HUDEP-2 (cell line): ENCODE results near the gene LIN52.
"Not testable (repeated sequence)": the region's sequence is repeated elsewhere in the genome, so short reads cannot be mapped to it uniquely, and the experiment has no call there.

ENCODE experiments used
- DNase-seq, 76 experiments: peaks; one replicate each; lab custom pipeline; 2025; ENCODE audit not compliant: unreplicated experiment in 76 of 76; lab: John Stamatoyannopoulos, UW

Gene LIN52

DNA sequence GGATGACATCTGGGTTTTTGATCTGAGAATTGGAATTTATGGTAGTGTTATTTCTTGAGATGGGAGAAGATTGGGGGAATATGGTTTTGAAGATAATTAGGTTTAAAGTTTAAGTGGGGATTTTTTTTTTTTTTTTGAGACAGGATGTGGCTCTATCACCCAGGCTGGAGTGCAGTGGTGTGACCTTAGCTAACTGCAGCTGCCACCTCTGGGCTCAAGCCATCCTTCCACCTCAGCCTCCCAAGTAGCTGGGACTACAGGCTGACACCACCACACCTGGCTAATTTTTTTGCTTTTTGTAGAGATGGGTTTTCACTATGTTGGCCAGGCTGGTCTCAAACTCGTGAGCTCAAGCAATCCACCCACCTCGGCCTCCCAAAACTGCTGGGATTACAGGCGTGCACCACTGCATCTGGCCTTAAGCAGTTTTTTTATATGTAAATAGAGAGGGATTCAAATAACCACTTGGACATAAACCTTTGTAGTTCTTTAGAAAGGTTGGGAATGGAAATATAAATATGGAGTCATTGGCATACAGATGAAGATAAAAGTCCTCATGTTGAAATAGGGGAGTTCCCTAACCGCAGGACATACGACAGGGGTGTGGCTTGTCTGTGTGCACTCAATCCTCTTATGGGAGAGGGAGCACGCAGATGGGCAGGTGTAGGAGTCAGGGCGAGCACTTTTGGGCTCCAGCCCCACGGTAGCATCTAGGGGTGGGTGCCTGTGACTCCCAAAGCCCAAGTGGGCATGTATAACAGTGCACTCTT is 4.7 kb downstream of the LIN52 start:
- DNase-seq, result peak in 29 of 76 experiments; percentile 1 to 47 (median 15)

DNA sequence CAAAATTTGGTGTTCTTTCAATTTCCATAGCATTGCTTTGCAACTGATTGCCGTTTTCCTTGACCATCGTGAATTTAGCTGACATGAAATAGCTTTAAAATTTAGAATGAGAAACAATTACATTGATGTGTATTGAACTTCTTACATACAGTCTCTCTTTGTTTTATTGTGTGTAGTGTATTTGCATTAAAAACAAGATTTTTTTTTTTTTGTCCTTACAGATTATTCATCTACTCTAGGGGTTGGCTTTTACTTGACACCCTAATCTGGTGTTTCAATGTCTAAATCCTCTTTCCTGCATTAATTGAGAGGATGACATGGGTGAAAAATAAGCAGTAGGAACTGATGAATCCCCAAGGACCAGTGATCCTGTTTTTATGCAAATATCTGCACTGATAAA is 20.6 kb downstream of the LIN52 start:
- no peak for DNase-seq

DNA sequence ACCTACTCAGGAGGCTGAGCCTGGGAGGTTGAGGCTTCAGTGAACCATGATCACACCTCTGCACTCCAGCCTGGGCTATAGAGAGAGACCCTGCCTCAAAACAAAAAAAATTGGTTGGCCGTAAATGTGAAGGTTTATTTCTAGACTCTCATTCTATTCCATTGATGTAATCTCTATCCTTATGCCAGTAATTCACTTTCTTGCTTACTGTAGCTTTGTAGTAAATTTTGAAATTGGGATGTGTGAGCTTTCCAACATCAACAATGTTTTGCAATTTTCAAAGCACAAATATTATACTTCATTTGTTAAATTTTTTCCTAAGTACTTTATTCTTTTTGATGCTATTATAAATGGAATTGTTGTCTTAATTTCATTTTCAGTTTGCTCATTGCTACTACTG is 24.6 kb downstream of the LIN52 start:
- DNase-seq, result no peak

DNA sequence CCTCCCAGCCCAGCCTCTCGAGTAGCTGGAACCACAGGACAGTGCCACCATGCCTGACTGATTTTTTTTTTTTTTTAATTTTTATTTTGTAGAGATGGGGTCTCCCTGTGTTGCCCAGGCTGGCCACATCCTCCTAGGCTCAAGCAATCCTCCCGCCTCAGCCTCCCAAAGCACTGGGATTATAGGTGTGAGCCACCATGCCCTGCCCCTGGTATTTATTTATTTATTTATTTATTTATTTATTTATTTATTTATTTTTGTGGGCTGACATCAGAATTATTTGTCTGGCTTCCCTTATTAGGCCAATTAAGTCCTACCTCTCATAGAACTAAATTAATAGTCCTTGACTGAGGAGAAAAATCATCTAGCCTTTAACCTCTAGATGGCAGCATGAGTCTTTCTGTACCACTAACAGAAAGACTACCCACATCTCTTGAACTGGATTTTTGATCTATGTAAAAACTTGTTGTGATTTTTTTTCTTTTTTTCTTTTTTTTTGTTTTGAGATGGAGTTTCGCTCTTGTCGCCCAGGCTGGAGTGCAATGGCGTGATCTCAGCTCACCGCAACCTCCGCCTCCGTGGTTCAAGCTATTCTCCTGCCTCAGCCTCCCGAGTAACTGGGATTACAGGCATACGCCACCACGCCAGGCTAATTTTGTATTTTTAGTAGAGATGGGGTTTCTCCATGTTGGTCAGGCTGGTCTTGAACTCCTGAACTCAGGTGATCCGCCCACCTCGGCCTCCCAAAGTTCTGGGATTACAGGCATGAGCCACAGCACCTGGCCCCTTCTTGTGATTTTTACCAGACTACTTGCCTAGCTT is 26.9 kb downstream of the LIN52 start:
- peak in 25 of 76 experiments; percentile 1 to 58 (median 23) for DNase-seq

DNA sequence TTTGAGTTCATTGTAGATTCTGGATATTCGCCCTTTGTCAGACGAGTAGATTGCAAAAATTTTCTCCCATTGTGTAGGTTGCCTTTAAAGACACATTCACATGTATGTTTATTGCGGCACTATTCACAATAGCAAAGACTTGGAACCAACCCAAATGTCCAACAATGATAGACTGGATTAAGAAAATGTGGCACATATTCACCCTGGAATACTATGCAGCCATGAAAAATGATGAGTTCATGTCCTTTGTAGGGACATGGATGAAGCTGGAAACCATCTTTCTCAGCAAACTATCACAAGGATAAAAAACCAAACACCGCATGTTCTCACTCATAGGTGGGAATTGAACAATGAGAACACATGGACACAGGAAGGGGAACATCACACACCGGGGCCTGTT is 40.7 kb downstream of the LIN52 start:
- not testable (repeated sequence) for DNase-seq

DNA sequence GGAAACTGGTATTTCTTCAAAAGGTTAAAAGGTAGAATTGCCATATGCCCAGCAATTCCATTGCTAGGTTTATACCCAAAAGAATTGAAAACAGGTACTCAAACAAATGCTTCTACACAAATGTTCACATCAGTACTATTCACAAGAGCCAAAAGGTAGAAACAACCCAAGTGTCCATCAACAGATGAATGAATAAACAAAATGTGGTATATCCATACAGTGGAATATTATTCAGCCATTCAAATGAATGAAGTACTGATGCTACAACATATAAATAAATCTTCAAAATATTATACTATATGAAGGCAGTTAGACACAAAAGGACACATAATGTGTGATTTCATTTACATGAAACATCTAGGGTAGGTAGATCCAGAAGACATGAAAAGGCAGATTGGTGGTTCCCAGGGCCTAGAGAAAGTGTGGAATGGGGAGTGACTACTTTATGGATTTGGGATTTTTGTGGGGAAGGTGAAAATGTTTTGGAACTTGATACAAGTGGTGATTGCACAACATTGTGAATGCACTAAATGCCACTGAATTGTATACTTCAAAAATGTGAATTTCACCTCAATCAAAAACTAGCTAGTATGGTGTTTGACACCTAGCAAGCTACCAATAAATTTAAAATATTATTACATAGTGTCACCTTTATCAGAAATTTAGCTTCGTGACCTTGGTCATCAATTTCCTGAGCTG is 41.7 kb downstream of the LIN52 start:
- no peak for DNase-seq

DNA sequence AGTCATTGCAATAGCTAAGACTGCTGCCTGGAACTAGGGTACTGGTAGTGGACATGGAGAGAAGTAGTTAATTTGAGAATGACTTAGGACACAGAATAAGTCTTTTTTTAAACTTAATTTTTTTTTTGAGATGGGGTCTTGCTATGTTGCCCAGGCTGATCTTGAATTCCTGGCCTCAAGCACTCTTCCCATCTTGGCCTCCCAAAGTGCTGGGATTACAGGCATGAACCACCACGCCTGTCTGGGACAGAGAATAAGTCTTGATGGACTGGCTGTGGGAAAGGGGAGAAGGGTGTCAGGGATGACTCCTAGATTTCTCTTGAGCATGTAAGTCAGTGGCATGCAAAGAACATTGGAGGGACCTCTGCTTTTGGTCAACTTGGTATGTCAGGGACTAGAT is 42.9 kb downstream of the LIN52 start:
- no peak for DNase-seq

DNA sequence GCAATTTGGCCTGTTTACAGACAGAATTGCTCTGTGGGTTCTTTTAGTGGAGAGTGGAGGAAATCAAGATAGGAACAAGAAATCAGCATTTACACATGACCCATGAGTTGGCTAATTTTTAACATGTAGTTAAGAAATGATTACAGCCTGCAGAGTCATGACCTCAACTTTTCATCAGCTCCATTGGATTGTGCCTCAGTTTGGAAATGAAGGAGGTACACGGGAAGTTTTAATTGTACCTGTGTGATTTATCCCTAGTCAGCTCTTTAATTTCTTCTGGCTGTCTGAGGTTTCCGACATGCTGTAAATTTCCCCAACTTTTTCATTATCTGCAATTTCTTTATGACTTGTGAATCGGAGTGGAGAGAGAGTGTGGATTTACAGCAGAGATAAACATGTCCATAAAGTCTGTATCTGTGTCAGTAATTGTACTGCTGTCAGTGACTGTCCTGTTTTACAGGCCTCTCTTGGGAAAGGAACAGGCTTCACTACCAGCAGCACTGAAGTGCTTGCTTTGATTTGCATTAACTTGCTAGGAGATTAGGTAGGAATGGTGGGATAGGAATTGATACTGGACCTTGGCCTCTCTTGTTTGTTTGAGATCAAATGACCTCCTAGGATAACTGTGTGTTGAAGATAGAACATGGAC is 49.2 kb downstream of the LIN52 start:
- DNase-seq, result no peak

DNA sequence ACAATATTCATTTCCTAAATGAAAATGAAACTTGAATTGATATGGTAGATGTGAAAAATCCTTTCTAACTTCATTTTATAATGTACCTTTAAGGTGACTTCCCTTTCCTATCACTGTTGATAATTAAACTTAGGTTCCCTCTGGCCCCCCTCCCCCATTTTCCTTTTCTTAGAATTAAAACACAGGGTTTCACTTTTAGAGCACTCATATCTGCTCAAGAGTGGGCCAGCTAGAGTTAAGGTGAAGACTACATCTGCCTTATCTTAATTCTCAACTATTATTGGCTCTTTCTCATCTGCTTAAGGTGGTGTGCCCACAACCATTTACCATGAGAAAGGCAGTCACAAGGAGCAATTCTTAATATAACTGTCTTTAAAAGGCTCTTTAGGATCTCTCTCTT is 49.7 kb downstream of the LIN52 start:
- DNase-seq, result no peak

DNA sequence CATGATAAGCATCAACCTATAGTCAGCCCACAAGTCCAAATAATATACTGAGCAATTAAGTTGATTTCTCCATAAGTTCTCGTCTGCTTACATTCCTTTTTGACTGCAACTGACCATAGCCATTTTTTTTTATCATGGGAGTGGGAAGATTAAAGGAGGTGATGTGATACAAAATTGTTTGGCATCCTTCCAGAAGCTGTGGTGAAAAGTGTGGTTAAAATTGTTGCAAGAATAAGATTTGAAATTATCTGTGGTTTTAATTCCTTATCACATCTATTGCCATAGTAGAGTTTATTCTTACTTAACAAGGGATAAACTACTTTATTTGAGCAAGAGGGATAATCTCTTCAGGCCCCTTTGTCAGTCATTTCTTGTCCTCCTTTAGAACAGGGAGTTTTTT is 50.7 kb downstream of the LIN52 start:
- DNase-seq, result peak in 6 of 76 experiments; percentile 4 to 18 (median 12)

DNA sequence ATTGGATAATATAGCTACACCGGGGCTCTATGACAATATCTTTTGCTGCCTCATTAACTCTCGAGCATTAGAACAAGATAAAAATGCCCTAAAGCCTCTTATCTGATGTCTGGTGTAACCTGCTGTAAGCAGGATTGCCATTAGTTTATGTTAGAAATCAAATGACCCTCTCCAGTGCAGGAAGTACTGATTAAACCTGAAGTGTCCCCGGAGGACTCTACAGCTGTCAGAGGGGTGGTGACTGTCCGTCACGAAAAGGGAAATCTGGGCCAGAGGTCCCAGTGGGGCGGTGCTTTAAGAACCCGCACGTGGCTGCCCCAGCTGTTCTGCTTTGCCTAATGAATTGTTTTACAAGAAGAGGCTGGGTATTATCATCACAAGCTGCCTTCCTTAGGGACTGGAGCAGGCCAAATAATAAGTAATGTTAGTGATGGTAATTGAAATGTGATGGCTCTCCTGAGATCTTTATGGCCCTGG is 55.7 kb downstream of the LIN52 start:
- DNase-seq, result peak in 1 of 76 experiments; percentile 10

DNA sequence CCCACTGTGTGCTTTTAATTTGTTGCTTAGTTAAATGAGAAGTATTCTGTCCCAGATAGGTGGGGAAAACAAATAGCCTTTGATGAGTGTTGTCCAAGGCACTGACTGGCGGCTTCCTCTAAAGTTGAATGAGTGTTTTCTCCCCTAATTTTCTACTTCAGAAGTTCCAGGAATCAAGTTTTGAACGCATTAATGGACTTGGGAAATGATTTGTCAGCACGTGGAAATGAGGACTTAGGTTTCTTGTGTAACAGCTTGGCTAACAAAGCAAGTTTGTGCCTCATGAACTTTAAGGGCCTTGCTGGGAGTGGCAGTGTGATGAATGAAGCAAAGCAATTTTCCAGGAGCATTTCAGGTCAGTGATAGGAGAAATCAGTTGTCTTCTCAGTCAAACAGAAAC is 56.9 kb downstream of the LIN52 start:
- DNase-seq, result no peak

DNA sequence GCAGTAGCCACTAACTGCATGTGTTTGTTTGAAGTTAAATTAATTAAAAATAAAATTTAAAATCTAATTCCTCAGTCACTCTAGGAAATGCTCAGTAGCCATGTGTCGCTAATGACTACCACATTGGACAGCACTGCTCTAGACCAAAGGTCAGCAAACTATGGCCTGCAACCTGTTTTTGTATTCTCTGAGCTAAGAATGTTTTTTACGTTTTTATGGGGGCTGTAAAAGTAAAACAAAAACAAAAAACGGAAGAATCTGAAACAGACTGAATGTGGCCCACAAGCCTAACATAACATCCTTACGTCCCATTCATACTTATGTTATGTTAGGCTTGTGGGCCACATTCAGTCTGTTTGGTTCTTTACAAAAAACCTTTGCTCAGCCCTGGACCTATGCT is 57.8 kb downstream of the LIN52 start:
- DNase-seq, result no peak

DNA sequence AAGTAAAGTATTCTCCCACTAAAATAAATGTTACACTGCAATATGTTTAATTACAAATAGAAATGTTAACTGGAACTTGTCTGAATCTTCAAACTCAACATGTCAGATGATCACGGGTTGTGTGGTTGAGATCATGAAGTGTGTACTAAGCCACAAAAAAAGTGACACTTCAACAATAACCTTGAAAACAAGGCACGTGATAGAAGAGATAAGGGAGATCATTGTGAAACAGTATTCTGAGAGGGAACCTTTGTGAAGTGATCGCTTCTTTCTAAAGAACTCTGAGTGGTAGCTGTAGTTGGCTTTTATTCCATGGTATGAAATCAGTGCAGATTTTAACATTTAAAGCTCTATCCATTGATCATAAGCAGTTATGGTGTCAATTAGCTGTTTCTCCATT is 60.0 kb downstream of the LIN52 start:
- DNase-seq, result peak in 10 of 76 experiments; percentile 11 to 29 (median 20)

DNA sequence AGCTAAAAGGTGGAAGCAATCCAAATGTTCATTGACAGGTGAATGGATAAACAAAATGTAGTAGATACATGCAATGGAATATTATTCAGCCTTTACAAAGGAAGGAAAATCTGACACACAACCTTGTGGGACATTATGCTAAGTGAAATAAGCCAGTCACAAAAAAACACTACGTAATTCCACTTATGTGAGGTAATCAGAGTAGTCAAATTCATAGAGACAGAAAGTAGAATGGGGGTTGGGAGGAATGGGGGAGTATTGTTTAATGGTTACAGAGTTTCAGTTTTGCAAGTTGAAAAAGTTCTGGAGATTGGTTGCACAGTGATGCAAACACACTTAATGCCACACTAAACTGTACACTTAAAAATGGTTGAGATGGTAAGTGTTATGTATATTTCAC is 62.8 kb downstream of the LIN52 start:
- DNase-seq, result no peak

DNA sequence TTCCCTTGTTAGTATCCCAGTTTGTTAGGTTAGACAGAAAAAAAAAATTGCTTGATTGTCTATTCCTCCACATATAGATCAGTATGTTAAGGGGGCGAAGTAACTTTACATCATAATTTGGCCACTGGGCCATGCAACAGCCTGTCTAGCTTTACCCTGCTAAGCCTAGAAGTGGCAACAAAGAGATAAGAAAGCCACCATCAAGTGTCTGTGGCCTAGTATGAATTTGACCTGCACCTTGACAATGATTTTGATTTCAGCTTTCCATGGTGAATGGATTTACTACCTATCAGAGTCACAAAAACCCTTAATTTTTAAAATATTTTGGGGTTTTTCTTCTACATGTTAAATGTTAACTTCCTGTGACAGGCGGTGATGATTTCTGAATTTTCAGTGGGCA is 63.9 kb downstream of the LIN52 start:
- DNase-seq, result no peak

DNA sequence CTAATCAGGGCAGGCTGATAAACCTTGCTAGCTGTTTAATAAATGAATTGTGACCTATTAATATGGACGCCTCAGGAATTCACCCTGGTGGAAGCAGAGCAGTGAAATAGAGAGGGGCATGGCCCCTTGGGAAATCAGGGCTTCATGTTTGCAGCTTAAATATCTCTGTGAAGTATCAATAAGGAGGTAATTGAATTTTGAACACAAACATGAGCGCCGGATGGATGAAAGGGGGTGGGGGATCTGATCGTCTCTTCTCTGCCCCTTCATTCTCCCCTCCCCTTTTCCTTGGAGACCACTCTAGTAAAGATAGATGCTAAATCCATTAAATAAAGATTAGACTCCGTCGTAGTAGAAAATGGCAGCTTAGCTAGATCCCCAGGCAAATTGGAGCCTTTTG is 70.5 kb downstream of the LIN52 start:
- DNase-seq, result no peak

DNA sequence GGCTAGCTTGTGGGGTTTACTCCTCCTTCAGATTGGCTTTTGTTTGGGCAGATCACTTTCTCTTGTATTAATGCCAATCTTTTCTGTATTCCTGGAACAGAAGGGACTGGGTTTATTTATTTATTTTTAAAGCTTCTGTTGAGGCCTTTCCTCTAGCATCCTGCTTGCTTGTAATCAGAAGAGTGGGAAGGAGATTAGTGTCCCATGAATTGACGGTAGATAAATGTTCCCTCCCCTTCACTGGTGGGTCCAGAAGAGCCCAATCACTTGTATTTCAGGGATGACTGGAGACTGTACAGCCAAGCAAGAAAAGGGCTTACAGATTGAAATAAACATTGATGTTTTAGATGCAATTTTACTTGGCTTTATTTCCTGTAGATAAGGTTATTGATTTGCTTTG is 71.0 kb downstream of the LIN52 start:
- no peak for DNase-seq

DNA sequence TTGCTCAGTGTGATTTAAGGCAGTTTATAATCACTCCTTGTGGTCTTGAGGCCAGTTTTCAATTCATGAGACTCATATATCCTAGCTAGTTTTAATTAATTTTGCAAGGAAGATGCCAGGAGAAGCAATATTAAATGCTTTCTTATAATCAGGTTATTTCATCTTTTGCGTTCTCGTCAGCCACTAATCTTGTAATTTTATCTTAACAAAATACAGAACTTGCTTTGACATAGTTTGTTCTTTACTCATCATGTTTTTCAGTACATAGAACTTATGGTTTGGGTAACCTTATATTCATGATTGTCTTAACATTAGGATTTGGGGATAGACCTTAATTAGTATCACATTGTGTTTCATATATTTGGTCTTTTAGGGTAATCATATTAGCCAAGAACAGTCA is 76.0 kb downstream of the LIN52 start:
- DNase-seq, result no peak

DNA sequence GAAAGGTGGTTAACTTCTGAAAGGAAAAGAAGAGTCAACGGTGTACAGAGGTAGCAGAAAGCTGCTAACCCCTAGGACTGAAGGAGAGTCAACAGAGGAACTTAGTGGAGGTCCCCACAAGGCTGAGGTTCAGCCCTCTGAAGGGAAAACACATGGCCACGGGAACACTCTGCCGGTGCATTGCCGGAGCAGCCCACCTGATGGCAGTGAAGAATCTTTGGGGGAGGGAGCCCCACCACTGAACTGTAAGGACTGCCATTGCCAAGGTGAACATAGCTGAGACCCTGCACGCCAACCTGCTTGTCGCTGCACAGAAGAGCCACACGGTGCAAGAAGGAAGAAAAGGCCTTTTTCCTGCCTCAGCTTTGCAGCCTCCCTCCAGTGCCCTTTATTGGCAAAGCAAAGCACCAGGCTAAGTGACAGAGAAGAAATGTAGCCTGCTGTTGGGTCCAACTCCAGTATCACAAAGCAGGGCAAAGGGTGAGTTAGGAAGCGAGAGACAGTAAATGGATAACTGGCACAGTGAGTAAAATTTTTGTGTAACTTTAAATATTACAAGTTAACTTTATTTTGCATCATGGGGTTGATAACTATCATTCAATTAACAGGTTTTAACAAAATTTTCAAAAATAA is 76.9 kb downstream of the LIN52 start:
- peak in 1 of 76 experiments; percentile 2 for DNase-seq
